Measurements from ENCODE around the gene ZNF423.

GRCh38 chr16:49688036-49688697 is 167.7 kb downstream of the ZNF423 start:
- TF ChIP-seq CTCF (IDR thresholded peaks at IDR 0.05) (no peak), POLR2A (IDR thresholded peaks at IDR 0.05) (no peak)
